ENCODE data around the gene CCDC136.

Gene CCDC136

GRCh38 chr7:128777156-128778123 lies 14.3 kb upstream of the CCDC136 start:
- no peak for DNase-seq

DNA sequence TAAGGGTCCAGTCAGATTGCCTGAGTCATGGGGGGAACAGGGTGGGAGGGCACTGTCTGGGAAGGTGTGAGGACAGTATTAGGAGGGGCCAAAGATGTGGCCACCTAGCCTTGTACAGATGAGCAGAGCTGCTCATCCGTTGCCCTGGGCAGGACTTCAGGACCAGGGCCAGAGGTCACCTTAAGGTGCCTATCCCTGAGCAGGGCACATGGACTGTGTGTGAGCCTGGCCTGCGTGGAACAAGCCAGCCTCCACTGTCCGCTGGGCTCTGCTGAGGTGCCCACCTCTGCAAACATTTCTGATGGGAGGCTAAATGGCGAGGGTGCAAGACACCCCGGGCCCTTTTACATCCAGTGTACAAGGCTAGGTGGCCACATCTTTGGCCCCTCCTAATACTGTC lies 12.8 kb upstream of the CCDC136 start:
- no peak for DNase-seq

GRCh38 chr7:128781126-128781525 lies 10.6 kb upstream of the CCDC136 start:
- no peak for DNase-seq

DNA sequence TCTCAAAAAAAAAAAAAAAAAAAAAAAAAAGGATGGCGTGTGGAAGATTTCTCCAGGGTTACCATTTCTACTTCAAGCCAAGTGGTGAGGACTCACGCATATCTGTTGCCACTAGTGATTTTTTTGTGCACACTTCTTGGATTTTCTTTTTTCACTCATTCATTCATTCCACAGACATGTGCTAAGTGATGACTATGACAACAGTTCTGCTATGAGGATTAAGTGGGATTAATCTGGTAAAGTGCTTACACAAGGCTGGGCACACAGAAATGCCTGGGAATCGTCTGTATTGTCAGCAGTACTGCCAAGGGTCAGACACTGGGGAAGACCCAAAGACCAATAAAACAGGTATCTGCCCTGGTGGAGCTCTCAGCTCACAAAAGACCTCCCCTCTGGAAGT lies 9.9 kb upstream of the CCDC136 start:
- DNase-seq, result no peak

DNA sequence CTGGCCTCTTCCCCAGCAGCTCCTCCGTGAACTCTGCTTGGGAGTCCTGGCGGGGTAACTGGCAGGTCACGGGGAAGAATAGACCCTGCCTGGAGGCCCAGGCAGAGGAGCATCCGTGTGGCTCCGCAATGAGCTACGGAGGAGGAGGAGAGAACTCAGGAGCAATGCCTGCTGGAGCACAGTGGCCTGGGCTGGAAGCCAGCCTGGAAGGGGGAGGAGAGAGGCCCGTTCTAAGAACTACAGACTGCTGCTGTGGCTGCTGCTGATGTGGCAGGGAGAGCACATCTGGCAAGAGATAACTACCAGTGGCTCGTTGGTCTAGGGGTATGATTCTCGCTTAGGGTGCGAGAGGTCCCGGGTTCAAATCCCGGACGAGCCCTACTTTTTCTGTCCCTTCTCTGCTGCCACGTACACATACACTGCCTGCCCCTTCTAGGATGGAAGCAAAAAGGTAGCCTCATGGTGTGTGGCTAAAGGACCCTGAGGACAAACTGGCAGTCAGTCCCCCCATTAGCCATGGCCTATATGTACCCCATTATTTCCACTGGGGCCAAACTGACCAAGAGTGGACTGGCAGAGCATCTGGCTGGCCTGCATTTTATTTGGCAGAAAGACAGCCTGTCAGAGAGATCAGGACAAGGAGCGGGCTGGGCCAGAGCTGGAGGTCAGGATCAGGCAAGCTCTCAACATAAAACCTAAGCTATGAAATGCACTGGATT lies 8.5 kb upstream of the CCDC136 start:
- DNase-seq, result peak in 40 of 58 donors; percentile 6 to 76 (median 36)

DNA sequence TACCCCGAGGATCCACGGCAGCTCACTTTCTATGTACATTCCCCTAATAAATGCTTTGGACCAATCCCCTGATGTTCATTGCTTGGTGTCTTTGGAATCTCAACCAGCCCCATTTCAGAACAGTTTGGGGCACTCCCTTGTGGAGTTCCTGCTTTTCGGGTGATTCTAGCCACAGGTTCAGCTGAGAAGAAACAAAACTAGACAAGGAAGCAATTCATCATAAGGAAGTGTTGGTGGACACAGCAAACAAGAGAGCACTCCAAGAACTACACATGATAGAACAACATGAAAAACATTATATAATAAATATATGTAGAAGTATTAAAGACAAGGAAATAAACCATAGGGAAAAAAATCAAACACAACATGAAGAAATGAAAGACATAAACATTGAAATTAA lies 6.0 kb upstream of the CCDC136 start:
- no peak for DNase-seq

DNA sequence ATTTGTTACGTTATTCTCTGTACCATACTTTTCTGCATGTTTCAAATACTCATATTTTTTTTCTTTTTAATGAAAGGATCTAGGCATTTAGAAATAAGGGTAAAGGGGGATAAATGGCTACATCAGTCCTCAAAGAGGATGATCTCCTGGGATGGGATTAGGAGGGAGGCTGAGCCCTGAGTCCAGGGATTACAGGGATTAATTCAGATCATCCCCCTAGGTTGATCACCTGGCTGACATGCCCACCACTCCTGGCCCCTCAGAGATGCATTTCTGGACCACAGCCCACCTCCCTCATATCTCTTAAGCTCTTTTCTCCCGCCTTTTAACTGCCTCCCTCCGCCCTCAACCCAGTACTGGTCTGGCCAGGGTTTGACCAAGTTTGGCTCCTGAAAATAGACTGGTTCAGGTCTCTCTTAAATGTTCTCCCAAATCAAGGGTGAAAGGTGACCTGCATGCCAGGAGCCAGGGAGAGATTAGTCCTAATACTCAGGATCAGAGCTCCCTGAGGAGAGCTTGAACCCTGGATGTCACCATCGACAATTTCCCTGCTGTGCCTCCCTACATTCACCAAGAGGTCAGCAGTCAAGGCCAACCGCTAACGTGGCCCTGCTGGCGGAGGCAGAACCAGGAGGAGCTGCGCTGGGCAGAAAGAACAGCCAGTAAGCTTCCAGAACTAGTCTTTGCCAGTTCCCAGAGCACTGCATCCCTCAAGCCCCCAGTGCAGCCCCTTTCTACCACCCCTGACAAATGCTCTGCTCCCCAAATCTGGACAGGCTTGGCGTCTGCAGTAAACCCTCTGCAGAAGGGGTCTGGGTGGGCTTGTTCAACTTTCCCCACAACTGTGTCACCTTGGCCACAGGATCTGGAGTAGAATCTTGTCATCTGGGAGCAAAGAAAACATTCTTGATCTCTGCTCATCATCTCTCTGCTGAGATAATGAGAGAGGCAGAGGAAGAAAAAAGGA lies 3.0 kb upstream of the CCDC136 start:
- no peak for DNase-seq

DNA sequence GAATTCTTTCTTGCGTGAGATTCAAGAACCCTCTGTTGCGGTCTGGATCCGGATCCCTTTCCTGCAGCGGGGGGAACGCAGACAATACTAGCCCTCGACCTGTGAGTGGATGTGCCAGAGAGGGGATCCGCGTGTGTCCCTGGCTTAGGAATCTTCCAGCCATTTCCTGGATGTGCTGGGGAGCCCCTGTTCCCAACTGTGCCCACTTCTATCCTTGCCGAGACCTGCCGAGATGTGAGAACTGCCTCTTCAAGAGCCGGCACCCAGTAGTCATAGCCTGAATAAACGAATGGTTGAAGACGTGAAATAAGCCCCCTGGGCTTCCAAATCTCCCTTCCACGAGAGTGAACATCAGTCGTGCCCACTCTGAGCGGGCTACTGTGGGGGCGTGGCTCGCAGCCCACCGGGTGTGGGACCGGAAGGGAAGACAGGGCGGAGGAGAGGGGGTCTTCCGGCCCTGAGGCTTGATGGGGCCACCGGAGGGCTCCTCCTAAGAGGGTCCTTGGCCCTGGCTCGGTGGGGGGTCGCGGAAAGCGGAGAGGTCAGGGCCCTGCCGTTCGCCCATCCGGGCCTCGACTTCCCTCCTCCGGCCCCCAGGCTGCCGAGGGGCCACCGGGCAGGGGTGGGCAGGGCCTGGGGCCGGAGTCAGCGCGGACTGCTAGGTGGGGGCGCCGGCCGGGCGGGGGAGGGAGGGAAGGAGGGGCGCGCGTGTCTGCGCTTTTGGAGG lies 1.3 kb upstream of the CCDC136 start:
- peak in 1 of 58 donors; percentile 11 for DNase-seq

DNA sequence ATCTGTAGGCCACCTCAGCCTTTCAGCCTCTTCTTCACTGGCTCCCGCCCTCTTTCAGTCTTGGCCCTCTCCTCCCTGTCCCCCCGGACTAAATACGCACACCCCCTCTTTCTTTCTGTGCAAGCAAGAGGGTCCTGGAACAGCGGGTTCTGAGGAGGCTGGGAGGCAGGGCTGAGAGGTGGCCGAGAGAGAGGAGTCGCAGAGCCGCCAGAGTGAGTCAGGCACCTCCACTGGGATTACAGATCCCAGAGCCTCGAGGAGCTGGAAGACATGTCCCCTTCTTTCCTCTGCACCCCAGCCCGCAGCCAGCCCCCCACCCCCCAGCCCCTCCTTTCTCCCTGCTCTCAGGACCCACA lies 182 bp downstream of the CCDC136 start:
- DNase-seq, result no peak

GRCh38 chr7:128792471-128793180 lies 858 bp downstream of the CCDC136 start:
- peak in 15 of 58 donors; percentile 5 to 41 (median 28) for DNase-seq

DNA sequence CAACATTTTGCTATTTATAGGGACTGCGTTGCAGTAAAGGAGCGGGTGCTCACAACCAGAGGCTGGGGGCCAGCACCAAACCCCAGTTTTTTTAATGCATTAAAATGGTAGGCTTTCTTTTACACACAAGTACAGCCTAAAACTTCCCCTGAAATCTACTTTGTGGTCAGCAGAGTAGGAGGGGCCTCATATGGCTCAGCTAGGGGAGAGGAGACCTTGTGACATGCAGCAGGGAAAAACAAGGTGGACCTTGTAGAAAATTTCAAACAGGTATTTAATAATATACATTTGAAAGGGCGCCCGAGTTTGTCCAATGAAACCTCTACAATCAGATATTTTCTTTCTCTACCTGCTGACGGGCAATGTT lies 1.4 kb downstream of the CCDC136 start:
- no peak for DNase-seq

DNA sequence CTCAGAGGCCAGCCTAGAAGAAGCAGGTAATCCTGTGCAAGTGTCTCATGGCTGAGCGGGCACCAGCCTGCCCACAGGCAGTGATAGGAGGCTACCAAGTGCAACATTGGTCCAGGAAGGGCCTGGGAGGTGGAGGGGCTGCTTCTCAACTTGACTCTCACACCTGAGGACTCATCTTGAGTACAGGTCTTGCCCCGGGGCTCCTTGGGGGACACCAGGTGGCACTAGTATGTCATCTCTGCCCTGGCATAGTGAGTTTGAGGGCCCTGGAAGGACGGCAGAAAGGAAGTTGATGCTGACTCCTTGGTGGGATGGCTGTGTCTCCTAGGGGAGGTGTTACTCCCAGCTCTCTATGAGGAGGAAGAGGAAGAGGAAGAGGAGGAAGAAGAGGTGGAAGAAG lies 2.3 kb downstream of the CCDC136 start:
- DNase-seq, result peak in 1 of 58 donors; percentile 6

DNA sequence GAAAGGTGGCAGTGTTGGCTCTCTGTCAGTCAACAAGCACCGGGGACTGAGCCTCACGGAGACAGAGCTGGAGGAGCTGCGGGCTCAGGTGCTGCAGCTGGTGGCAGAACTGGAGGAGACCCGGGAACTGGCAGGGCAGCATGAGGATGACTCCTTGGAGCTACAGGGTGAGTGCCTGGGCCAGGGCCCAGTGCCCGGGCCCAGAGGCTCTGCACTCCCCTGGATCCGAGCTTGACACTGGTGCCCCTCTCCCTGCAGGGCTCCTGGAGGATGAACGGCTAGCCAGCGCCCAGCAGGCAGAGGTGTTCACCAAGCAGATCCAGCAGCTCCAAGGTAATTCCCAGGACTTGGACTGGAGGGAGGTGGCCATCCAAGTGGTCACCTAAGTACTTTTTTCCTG lies 2.7 kb downstream of the CCDC136 start:
- no peak for DNase-seq

DNA sequence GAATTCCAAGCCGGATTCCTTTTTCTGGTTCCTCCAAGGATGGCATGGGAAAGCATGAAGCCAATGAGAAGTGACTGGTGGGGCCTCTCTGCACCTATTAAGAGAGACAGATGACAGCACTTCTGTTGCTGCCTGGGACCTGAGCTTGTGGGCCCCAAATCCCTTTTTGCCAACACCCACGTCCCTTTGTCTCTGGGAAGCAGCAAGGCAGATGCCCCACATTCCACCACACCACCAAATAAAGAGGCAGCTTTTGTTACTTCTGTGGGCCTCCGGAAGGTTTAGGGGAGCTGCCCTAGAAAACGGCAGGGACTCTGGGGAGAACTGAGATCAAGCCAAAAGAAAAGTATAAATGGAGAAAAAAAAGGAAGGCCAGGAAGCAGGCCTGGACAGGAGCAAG lies 3.4 kb downstream of the CCDC136 start:
- DNase-seq, result no peak

DNA sequence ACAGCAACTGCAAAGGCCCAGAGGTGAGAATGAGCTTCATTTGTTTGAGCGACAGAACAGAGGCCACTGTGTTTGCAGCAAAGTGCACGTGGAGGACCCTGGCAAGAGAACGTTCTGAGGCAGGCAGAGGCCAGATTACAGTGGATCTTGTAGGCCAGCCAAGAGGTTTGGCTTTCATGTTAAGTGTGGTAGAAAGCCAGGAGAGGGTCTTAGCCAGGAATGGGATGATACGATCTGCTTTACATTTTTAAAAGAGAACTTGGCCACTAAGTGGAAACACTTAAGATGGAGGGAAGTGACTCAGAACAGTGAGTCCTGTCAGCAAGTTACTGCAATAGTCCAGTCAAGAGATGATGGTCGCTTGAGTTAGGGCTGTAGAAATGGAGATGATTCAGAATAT lies 4.6 kb downstream of the CCDC136 start:
- DNase-seq, result no peak

- DNase-seq, result no peak
Measured at GRCh38 chr7:128799451-128799850, 7.7 kb downstream of the CCDC136 start.

GRCh38 chr7:128800567-128800966 lies 8.8 kb downstream of the CCDC136 start:
- no peak for DNase-seq

DNA sequence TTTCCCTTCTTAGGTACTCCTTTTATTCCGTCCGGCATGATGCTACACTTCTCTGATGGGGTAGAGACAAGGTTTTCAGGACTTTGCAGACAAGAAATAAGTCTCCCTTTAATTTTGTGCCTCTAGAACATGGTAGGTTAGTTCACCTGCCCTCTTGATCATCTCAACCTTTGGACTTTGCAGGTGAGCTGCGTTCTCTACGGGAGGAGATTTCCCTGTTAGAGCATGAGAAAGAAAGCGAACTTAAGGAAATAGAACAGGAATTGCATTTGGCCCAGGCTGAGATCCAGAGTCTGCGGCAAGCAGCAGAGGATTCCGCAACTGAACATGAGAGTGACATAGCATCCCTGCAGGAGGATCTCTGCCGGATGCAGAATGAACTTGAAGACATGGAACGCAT lies 9.2 kb downstream of the CCDC136 start:
- DNase-seq, result no peak

DNA sequence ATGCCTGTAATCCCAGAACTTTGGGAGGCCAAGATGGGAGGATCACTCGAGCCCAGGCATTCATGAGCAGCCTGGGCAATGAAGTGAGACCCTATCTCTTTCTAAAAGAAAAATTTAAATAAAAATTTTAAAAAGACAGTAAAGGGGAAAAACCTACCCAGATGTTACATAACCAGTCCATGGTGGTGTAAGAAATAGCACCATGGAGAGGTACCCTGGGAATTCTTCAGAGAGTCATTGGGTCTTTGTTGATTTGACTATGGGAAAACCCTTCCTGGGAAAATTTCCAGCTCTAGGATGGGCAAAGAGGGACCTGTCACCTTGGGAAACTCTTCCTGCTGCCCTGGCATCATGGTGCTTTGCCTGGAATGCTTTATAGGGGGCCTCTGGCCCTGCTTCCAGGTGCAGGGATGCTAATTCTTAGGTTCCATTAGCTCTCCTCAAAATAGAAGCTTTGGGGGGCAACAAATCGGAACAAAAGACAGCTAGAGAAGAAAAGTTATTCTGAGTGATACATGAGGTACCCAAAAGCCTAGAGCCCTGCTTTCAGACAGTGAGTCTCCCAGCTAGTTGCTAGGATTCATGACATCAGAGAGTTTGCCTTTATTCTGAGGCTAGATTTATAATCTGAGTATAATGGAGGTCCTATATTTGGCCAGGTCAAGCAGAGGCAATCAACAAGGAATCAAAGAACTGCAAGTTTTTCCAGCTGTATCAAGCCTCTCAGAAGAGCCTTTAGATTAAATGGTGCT lies 10.1 kb downstream of the CCDC136 start:
- no peak for DNase-seq

Data from anterior cingulate cortex (tissue), 58 donors.